IMR-90 (cell line): Measurements from ENCODE around the gene GPC6. TPM values are rescaled to one million over a fixed set of nuclear protein-coding genes. Genes with fewer than 3 reads are reported as not detected.

ENCODE experiments used
- ATAC-seq: fragments of 200-7000 bp; cut with Tn5 transposase; 2 replicates; pipeline ENCODE4 v1.9.1; 2020; ENCODE audit warnings: low read depth, mild to moderate bottlenecking, moderate library complexity
- BruUV-seq: library from RNA; stranded (reverse); fragments of 400-500 nt; replicated peaks from 2 replicates; lab custom pipeline; 2021; lab: Mats Ljungman, UMichigan
- CTCF ChIA-PET: fragments of 300-600 bp; formaldehyde crosslinking; extraction: SDS; loops from one replicate; lab custom pipeline; 2021; ENCODE audit warnings: antibody characterized with exemption; lab: Yijun Ruan, JAX
- POLR2A ChIA-PET: fragments of 300-600 bp; sonication (Branson Sonifier 250); formaldehyde crosslinking; loops from one replicate; lab custom pipeline; 2022; ENCODE audit warnings: antibody characterized with exemption; ENCODE audit not compliant: unreplicated experiment; lab: Charles Lee
- DNase-seq: peaks from one replicate; pipeline ENCODE4 v3.0.0; 2013
- H2AFZ ChIP-seq: replicated peaks from 2 replicates; pipeline ENCODE3; 2013; ENCODE audit warnings: low read length, mild to moderate bottlenecking; ENCODE audit not compliant: poor library complexity
- H2AK5ac ChIP-seq: 2 replicates; pipeline ENCODE4 v1.6.1; 2013; ENCODE audit warnings: low read depth, low read length, inconsistent platforms
- H2AK9ac ChIP-seq: replicated peaks from 2 replicates; pipeline ENCODE3; 2013; ENCODE audit warnings: mild to moderate bottlenecking, low read depth, low read length, moderate library complexity; ENCODE audit not compliant: poor library complexity
- H2BK120ac ChIP-seq: 2 replicates; pipeline ENCODE4 v1.6.1; 2013; ENCODE audit warnings: low read depth, low read length, inconsistent platforms
- H2BK15ac ChIP-seq: 3 replicates; pipeline ENCODE4 v1.6.1; 2013; ENCODE audit warnings: low read depth, low read length, inconsistent platforms
- H2BK20ac ChIP-seq: 2 replicates; pipeline ENCODE4 v1.6.1; 2013; ENCODE audit warnings: low read depth, mild to moderate bottlenecking, inconsistent platforms, low read length, moderate library complexity
- H2BK5ac ChIP-seq: 2 replicates; pipeline ENCODE4 v1.6.1; 2013; ENCODE audit warnings: mild to moderate bottlenecking, low read depth, low read length, inconsistent platforms; ENCODE audit not compliant: poor library complexity, severe bottlenecking
- H3K14ac ChIP-seq: replicated peaks from 2 replicates; pipeline ENCODE4 v1.6.1; 2013; ENCODE audit warnings: low read depth, low read length, inconsistent platforms
- H3K18ac ChIP-seq: 2 replicates; pipeline ENCODE4 v1.6.1; 2013; ENCODE audit warnings: low read depth, low read length, control low read depth
- H3K23ac ChIP-seq: 2 replicates; pipeline ENCODE4 v1.6.1; 2013; ENCODE audit warnings: low read depth, low read length, inconsistent platforms
- H3K27ac ChIP-seq: 2 replicates; pipeline ENCODE4 v1.5.1; 2013; ENCODE audit warnings: mild to moderate bottlenecking, control low read depth, low read length; ENCODE audit not compliant: insufficient read depth
- H3K27me3 ChIP-seq: 2 replicates; pipeline ENCODE4 v1.6.1; 2013; ENCODE audit warnings: low read length; ENCODE audit not compliant: control insufficient read depth, insufficient read depth
- H3K36me3 ChIP-seq: 2 replicates; pipeline ENCODE4 v1.6.1; 2013; ENCODE audit warnings: low read length, mixed read lengths; ENCODE audit not compliant: control insufficient read depth, insufficient read depth
- H3K4ac ChIP-seq: 2 replicates; pipeline ENCODE4 v1.6.1; 2013; ENCODE audit warnings: low read depth, low read length, inconsistent platforms
- H3K4me1 ChIP-seq: 2 replicates; pipeline ENCODE4 v1.6.1; 2013; ENCODE audit warnings: low read length, mixed read lengths; ENCODE audit not compliant: control insufficient read depth, insufficient read depth
- H3K4me2 ChIP-seq: 2 replicates; pipeline ENCODE4 v1.6.1; 2013; ENCODE audit warnings: low read depth, mild to moderate bottlenecking, control low read depth, low read length, moderate library complexity
- H3K4me3 ChIP-seq: 2 replicates; pipeline ENCODE4 v1.5.1; 2013; ENCODE audit warnings: low read depth, mild to moderate bottlenecking, control low read depth, low read length, moderate library complexity; ENCODE audit not compliant: insufficient read depth
- H3K56ac ChIP-seq: 2 replicates; pipeline ENCODE4 v1.6.1; 2013; ENCODE audit warnings: low read length, inconsistent platforms; ENCODE audit not compliant: insufficient read depth; ENCODE audit errors: extremely low read depth
- H3K79me1 ChIP-seq, 2 experiments: 2 replicates each; pipeline ENCODE4 v1.6.1; 2013; ENCODE audit warnings: low read length in 2 of 2, inconsistent platforms in 1 of 2, low read depth in 1 of 2
- H3K9ac ChIP-seq: 2 replicates; pipeline ENCODE4 v1.6.1; 2013; ENCODE audit warnings: low read depth, low read length, control low read depth
- H3K9me1 ChIP-seq: 2 replicates; pipeline ENCODE4 v1.6.1; 2013; ENCODE audit warnings: low read length, inconsistent platforms; ENCODE audit not compliant: insufficient read depth
- H3K9me3 ChIP-seq: 2 replicates; pipeline ENCODE4 v1.6.1; 2013; ENCODE audit warnings: low read length; ENCODE audit not compliant: control insufficient read depth, insufficient read depth
- H4K20me1 ChIP-seq: 2 replicates; pipeline ENCODE4 v1.6.1; 2013; ENCODE audit warnings: low read length, inconsistent platforms; ENCODE audit not compliant: insufficient read depth
- H4K5ac ChIP-seq: 2 replicates; pipeline ENCODE4 v1.6.1; 2013; ENCODE audit warnings: mild to moderate bottlenecking, low read depth, low read length, control low read depth
- H4K8ac ChIP-seq, 2 experiments: 2 replicates each; pipeline ENCODE4 v1.6.1; 2013; ENCODE audit warnings: low read depth in 2 of 2, low read length in 2 of 2, control low read depth in 1 of 2, inconsistent platforms in 1 of 2
- H4K91ac ChIP-seq: 2 replicates; pipeline ENCODE4 v1.6.1; 2013; ENCODE audit warnings: low read depth, low read length, inconsistent platforms; ENCODE audit not compliant: insufficient read depth
- BHLHE40 ChIP-seq: fragments of 150-350 bp; IDR thresholded peaks from 2 replicates; pipeline ENCODE4 v1.6.1; 2016; ENCODE audit warnings: mild to moderate bottlenecking, low read depth, low read length
- CEBPB ChIP-seq: IDR thresholded peaks from 2 replicates; pipeline ENCODE4 v1.6.1; 2012; ENCODE audit warnings: low read depth, low read length, improper control_type of control experiment
- FOS ChIP-seq: fragments of 150-350 bp; IDR thresholded peaks from 2 replicates; pipeline ENCODE4 v1.6.1; 2016; ENCODE audit warnings: low read depth, low read length
- WGBS, 2 experiments: methylation state at CpG; one replicate each; pipeline versions ENCODE4 v1.1.5 to v1.1.7; 2013; ENCODE audit warnings: missing lambda C conversion rate in 2 of 2; ENCODE audit not compliant: insufficient read length in 1 of 2; ENCODE audit errors: extremely low coverage in 2 of 2; 5-methylcytosine and 5-hydroxymethylcytosine counted together
- dilution Hi-C: fragments of 300-500 bp; cut with HindIII; formaldehyde crosslinking; loops from one replicate; pipeline ENCODE4 v1.14.3; 2018; ENCODE audit warnings: low sequenced_read_pairs; ENCODE audit not compliant: unreplicated experiment
- in situ Hi-C: fragments of 300-500 bp; cut with MboI; formaldehyde crosslinking; loops from 3 replicates; pipeline ENCODE4 v1.14.3; 2019; ENCODE audit warnings: low sequenced_read_pairs, inconsistent platforms, mixed read lengths
- intact Hi-C: fragments of 100-400 bp; cut with micrococcal nuclease; formaldehyde crosslinking; loops from 2 replicates; pipeline ENCODE4 v1.10.0; 2022
- polyA plus RNA-seq, 3 experiments: library from polyadenylated mRNA; depleted of rRNA; stranded (reverse); fragments of >200 nt; gene quantifications; 2 replicates each; pipeline ENCODE4 v1.2.3, GENCODE V29; 2012; ENCODE audit warnings: low replicate concordance in 1 of 3
- total RNA-seq: library from RNA; depleted of rRNA; stranded (reverse); fragments of >200 nt; gene quantifications from 2 replicates; pipeline ENCODE4 v1.2.3, GENCODE V29; 2012
- TF ChIP-seq, protein P1 (sequence below): fragments of 150-350 bp; IDR thresholded peaks from 2 replicates; pipeline ENCODE4 v1.6.1; 2017; ENCODE audit warnings: mild to moderate bottlenecking, antibody characterized with exemption, low read length, low read depth

Gene GPC6
- total and polyA plus RNA-seq, 2 of the 4 experiments (the other 2 are of a cell fraction), result 14.9 to 39.4 TPM

DNA sequence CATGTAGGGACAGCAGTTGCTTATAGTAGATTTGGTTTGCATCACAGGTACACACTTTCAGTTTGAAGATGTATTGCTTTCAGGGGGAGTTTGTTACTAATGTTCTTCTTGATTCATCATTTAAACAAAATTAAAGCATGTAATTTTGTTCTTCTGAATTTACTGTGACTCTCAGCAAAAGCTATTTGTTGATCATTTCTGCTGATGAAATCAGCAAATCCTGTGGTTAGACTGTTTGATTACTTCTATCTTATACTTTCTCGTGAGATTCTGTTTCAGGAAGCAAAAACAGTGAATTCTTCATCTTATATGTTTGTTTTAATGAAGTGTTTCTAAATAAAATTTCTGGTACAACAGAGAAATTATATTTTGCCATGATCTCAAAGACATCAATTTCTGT, 497.6 kb downstream of the GPC6 start:
- Histone ChIP-seq H2BK20ac (no peak overlapping the region), H3K9me1 (peaks cover 11% of the 10 kb centered on the region), H3K23ac (no peak overlapping the region), H4K20me1 (no peaks in the 10 kb centered on the region), H3K27me3 (no peaks in the 10 kb centered on the region), H3K9ac (no peak overlapping the region), H4K5ac (no peak overlapping the region), H2AFZ (no peak overlapping the region), H2AK9ac (no peak overlapping the region), H3K56ac (no peak overlapping the region), H4K91ac (no peak overlapping the region), H2BK15ac (no peak overlapping the region), H3K14ac (no peak overlapping the region), H2BK120ac (no peak overlapping the region), H3K18ac (no peak overlapping the region; the same call in 1 of the 2 replicates), H2BK5ac (no peak overlapping the region), H3K79me1 (peaks cover 0 to 3% of the 10 kb centered on the region in 2 experiments; a peak in 2 of 4 replicates), H3K9me3 (no peaks in the 10 kb centered on the region), H3K4ac (no peak overlapping the region), H3K27ac (no peak overlapping the region), H3K4me1 (peaks cover 11% of the 10 kb centered on the region), H3K4me2 (peak overlapping the region; percentile 65; the same call in 1 of the 2 replicates), H3K4me3 (no peak overlapping the region), H3K36me3 (no peaks in the 10 kb centered on the region), H4K8ac (no peak overlapping the region; a peak in 1 of 4 replicates), H2AK5ac (no peak overlapping the region)
- WGBS, 2 experiments, result no CpG with 5 or more reads among the region's 1 CpG
- in situ Hi-C loops (no loop called here), dilution Hi-C loops (no loop called here), intact Hi-C loops (no loop called here)
- BruUV-seq, result no TSS peak
- CTCF ChIA-PET, result no interaction called here
- POLR2A ChIA-PET, result no interaction called here
- DNase-seq (peak; percentile 61), ATAC-seq (0 out of 2 replicates have a peak, but pooled peaks have one; percentile 22)
- 0 out of 2 replicates have a peak, but pooled peaks have one; percentile 6 for TF ChIP-seq CEBPB
- no peak for TF ChIP-seq FOS
- no peak for TF ChIP-seq BHLHE40
- TF ChIP-seq, protein P1, sequence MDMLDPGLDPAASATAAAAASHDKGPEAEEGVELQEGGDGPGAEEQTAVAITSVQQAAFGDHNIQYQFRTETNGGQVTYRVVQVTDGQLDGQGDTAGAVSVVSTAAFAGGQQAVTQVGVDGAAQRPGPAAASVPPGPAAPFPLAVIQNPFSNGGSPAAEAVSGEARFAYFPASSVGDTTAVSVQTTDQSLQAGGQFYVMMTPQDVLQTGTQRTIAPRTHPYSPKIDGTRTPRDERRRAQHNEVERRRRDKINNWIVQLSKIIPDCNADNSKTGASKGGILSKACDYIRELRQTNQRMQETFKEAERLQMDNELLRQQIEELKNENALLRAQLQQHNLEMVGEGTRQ, result no peak
